Activated CD4-positive, CD25-positive, alpha-beta regulatory T cell treated with anti-CD3 and anti-CD28 coated beads, Interleukin-2, amount 50 U/mL, for 72 hours (primary cell): ENCODE data around the gene SLC38A10.
A peak's percentile ranks its signal among the peaks of the same experiment; 100 is the strongest.

ENCODE experiments used
- DNase-seq: peaks from one replicate; pipeline ENCODE4 v3.0.0; 2021

Gene SLC38A10

DNA sequence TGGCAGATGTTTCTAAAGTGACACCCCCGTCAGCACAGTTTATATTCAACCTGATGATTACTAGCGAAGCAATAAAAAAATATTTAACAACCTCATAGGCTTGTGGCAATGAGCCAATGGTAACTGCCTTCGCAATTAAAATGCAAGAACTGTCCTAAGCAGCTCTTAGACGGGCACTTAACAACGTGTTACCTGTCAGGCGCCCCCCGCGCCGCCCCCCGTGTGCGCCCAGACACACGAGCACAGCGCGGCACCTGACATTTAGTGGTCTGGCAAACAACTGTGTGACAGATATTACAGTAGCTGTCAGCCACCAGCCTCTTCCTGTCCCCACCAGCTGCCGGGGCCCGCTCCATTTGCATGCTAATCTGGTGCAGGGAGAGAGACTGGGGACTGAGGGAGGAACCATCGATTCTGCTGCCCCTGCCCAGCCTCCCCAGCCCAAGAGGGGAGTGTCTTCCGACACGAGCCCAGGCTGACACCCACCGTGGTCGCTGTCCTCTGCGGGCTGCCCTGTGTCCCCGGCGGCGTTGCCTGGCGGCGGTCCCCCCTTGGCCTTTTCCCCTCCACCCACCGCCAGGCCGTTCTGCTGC, 43.3 kb downstream of the SLC38A10 start:
- no peak for DNase-seq

DNA sequence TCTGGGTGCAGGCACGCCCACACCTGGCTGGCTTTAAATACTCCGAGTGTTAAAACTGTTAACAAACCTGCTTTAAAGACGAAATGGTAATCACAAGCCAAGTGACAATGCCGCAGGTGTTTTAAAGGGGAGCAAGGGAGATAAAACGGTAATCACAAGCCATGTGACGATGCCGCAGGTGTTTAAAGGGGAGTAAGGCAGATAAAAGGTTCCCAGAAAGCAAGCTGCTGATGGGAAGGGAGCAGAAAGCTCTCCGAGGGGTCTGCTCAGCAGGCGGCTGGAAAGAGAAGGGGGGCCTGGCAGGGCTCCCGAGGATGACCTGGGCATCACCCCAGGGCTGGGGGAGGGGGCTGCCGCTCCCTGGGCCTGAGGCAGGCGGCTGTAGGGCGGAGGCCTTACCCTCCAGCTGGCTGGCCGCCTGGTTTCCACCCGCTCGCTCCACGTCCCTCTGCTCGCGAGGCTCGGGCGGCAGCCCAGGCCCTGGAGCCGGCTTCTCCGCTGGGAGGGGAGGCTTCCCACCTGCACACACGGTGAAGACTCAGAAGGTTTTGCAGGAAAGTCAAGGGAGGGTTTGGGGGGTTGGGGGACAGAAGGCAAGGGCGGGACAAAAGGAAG, 43.9 kb downstream of the SLC38A10 start:
- DNase-seq = no peak

DNA sequence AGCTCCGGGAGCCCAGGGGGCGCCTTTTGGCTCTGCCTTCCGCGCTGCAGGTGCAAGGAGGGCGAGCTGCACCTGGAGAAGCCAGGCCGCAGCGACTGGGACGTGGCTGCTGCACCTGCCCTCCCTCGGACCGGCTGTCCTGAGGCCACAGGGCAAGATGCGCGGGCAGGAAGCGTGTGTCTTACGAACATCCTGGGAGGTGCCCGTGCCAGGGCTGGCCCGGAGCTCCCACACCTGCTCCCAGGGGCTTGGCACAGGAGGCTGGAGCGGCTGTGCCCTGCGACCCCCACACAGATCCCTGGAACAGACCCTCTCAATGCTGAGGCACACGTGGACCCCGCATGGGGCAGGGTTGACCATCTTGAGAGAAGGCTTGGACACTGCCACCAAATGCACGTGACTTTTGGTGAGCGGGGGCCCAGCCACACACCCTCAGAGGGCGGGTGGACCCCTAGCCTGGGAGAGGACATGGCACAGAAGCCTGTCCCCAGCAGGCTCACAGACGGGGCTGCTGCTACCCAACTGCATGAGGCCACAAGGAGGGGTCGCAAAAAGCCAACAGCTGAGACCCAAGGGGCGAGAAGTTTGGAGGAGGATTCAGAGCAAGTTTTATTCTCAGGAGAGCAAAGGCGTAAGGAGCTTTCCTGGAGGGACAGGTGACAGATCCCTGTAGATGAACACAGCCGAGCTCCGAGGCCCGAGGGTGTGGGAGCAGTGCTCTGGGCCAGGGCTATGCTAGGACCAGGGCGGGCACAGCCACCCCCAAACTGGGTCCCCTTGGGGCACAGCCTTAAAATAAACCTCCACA, 44.6 kb downstream of the SLC38A10 start:
- no peak for DNase-seq

DNA sequence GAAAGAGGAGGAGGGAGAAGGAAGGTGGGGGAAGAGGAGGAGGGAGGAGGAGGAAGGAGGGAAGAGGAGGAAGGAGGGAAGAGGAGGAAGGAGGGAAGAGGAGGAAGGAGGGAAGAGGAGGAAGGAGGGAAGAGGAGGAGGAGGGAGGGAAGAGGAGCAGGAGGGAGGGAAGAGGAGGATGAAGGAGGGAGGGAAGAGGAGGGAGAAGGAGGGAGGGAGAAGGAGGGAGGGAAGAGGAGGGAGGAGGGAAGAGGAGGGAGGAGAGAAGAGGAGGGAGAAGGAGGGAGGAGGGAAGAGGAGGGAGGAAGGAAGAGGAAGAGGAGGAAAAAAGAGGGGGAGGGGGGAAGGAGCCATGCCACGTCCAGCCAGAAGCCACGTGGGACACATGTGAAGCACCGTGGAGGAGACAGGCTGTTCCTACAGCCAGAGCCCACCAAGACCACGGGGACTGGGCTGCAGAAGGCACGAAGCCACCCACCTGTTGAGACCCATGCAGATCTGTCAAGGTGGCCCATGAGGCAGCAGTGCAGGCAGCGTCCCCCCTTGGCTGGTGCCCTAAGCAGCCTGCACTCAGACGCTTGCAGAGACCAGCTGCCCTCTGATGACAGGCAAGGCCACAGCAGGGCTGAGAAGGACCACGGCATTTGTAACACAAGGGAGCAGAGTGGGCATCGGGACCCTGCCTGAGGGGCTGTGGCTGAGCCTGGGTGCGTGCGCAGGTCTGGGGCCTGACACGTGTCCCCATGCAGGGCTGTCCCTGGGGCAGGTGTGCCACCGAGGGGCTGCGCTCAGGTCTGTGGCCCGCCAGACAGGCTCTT, 45.7 kb downstream of the SLC38A10 start:
- no peak for DNase-seq

DNA sequence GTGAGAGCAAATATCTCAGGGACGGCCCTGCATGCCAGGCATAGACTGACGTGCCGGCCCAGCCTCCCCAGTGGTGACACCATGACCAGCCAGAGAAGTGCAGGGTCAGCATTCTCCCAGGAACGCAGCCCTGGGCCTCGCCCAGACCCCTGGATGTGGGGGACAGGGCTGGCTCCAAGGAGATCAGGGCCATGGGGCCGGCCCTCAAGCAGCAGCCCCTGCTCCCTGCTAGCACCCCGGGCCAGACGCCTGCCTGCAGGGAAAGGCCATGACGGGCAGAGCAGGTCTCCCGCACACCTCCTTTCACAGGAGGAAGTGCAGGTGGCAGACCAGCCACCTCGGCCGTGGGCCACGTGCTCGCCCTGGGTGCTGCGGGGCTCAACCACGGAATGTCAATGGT, 46.5 kb downstream of the SLC38A10 start:
- no peak for DNase-seq

DNA sequence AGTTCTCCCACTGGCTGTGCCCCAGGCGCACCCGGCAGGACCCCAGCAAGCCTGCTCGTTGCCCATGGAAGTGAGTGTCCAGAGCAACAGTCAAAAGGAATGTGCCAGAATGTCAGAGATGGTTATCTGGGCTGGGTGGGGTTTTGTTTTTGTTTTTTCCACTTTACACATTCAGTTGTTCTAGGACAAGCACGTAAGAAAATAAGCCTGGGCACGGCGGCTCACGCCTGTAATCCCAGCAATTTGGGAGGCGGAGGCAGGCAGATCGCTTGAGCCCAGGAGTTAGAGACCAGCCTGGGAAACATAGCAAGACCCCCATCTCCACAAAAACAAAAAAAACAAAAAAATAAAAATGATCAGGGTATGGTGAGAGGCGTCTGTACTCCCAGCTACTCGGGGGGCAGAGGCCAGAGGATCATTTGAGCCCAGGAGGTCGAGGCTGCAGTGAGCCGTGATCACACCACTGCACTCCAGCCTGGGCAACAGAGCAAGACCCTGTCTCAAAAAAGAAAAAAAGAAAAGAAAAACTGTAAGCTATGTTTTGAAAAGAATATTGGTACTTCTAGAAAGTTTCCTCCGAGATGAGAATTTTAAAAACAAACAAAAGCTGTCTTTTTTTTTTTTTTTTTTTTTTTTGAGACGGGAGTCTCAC, 47.6 kb downstream of the SLC38A10 start:
- DNase-seq = no peak

DNA sequence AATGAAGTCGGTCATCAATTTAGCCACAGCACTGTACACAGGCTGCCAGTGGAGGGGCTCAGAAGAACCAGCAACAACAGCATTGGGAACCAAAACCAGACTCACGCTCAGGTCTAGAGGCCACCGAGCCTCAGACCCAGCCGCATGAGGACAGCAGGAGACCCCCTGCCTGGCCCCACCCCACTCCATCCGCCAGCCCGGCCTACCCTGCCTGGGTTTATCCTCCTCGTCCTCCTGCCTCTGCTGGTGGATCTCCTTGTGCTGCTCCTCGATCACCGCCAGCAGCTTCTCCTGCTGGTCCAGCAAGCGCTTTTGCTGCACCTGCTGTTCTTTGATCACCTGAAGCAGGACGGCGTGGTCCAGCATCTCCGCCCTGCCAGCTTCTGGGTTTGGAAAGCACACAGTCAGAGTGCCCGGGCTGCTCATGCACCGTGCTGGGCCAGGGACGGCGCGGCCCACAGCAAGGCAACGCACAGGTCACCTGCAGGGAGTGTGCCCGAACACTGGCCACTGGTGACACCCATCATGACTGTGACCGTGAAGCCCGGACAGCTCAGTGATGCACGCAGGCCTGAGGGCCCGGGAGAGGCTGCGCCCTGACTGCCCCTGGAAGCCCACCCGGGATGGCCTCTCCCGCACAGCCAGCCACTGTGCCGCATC, 48.3 kb downstream of the SLC38A10 start:
- no peak for DNase-seq

DNA sequence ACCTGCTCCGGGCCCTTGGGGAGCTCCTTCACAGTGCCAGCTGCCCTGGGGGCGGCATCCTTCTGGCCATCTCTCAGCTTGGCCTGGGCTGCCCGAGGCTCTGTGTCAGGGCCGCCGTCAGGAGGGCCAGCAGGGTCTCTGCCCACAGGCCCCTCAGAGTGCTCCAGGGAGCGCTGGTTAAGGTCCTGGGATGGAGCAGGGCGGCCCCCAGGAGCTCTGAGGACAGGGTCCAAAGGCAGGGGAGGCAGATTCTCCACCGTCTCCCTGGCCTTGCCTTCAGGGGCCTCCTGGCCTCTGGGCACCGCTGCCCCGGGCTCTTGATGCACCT, 48.8 kb downstream of the SLC38A10 start:
- no peak for DNase-seq

DNA sequence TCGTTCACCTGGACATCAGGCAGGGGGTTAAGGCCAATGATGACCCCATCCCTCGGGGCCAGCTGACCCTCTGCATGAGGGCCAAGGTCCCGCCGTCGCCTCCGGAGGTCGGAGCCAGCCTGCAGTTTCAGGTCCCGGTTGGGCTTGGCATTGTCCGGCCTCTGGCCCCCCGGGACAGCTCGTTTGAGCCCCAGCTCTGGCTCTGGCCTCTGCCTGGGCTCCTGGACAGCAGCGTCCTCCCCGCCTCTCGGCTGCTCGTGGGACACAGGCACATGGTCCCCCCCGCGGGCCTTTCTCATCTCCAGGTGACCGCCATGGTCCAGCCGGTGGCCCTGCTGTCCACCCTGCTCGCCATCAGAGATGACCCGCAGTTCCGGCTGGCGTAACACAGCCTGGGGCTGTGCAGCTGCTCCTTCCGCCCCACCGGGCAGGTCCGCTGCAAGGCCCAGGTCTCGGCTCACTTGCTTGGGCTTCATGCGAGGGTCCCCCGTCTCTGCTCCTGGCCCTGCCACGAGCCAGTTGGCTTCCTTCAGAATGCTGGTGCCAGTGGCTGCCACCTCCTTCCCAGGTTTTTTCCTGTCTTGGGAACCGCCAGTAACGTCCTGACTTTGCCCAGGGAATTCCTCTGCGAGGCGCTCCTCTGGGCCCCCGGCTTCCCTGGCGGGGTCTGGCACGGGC, 49.3 kb downstream of the SLC38A10 start:
- DNase-seq = no peak

DNA sequence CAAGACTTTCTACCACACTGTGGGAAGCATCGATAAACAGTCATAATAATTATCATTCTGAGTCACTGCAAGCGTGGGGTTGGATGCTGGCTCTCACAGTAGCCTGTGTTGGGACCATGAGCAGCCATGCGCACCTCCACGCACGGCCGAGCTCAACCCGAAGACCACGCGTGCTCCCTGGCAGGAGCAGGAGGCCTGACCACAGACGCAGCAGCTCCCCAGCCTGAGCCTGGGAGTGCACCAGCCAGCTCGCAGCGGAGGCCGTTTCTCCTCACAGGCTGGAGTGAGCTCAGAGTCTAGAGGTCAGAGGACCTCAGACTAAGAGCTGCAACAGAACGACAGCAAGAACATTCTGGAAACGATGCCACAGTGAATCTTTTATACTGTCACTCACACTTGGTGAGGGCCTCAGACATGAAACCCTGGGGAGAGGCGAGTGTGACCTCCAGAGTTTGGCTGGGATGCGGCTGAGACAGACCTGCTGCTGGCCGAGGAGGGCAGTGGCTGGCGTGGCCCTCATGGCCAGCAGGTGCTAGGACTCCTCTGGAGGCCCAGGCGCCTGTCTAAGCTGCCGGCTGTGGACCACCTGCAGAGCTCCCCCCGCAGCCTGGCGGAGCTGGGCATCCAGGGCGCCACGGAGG, 50.0 kb downstream of the SLC38A10 start:
- DNase-seq = no peak

DNA sequence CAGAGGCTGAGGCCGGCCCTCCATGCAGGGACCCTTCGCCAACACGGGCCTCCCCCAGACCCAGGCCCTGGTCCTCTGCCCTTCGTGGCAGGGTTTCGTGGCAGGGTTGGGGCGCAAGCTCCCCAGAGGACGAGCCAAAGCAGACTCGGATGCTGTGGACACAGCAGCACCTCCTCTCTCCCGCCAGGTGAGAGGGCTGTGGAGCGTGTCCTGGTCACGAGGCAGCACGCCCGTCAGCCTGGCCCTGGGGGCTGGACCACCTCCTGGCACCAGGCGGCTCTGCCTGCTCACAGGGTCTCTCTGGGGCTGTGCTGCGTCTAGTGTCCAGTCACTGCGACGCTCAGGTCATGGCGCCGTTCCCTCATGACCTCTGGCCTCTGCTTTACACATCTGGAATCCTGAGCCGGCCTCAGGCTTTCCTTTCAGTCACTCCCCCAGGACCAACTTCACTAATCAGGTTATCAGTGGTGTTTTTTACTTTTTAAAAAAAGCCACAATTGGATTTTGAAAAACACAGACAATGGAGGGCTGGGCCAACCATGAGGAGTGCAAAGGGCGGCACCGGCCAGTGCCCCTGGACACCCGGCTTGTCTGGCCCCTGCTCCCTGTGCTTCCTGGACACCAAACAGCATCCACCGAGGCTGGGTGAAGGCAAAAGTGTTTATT, 50.6 kb downstream of the SLC38A10 start:
- DNase-seq = no peak

DNA sequence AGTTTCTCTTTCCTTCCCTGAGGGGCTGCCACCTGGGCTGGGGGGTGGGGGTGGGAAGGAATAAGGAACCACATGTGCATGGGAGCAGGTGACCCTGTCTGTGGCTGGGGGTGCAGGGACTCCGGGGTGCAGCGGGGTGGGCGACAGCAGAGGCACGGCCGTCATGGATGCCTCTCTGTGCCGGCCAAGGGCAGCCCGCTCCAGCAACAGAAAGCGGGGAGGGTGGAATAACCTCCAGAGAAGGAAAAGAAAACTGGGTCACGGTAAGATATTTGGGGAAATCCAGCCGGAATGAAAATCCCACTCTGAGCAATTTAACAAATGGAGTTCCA, 51.8 kb downstream of the SLC38A10 start:
- no peak for DNase-seq

DNA sequence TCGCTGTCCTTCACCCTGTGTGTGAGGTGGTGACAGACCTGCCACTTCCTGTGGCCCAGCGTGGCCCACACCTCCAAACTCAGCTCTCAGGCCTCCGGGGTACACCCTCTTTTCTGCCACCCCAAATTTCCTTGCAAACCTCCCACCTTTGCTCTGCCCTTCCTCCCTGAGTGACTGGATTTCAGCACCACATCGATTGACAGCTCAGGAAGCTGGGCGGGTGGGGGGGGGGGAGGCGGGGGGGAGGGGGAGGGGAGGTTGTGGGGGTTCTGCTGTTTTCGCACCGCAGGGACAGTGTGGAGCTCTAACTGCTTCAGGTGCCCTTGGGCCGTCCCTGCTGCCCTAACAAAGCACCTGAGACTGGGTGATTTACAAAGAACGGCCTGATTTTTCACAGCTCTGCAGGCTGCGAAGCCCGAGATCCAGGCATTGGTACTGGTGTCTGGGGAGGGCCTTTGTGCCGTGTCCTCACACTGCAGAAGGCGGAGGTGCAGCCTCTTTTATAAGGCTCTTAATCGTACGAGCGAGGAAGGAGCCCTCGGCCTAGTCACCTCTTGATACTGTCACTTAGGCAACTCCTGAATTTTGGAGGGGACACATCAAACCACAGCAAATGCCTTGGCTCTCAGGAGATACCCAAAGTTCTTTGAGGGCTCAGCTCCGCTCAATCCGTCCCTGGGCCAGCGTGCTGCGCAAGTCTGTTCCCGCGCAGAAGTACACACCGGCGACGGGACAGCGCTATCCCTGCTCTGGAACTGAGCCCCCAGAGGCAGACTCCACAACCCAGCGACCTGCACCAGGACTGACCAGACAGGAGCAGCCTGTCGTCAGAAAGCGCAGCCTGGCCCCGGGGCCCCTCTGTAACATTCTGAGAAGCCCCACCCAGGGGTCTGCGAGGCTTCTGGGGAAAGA, 52.4 kb downstream of the SLC38A10 start:
- DNase-seq = no peak

DNA sequence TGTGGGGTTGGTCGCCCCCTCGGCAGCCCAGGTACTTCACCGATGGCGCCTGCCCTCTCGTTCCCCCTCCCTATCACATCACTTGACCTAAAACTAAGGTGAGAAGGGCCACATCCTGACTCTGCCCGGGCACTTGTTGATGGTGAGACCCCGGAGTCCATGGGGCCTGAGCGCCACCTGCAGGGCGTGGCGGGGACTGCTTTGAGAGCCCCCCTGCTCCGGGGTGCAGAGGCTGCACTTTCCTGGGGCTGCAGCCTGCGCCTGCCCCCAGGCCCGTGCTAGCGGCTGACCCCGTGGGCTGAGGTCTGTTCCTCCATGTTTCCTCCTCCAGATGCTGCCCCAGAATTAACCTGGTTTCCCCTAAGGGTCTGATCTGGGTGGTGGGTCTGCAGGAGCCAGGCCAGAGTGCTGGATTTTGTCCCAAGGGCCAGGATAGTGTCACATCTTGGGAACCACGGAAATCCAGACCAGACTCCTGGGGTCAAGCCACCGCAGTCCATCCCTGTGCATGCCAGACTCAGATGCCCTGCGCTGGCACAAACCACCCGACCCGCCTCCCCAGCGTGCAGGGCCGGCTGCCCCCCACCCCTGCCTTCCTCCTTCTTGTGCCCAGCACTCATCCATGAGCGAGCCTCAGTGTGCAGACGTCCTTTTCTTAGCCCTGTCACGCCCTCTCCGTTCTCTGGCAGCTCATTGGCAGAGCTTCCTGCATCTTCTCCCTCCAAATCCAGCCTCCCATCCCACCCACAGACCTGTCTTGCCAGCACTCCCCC, 53.3 kb downstream of the SLC38A10 start:
- DNase-seq = peak; percentile 63

DNA sequence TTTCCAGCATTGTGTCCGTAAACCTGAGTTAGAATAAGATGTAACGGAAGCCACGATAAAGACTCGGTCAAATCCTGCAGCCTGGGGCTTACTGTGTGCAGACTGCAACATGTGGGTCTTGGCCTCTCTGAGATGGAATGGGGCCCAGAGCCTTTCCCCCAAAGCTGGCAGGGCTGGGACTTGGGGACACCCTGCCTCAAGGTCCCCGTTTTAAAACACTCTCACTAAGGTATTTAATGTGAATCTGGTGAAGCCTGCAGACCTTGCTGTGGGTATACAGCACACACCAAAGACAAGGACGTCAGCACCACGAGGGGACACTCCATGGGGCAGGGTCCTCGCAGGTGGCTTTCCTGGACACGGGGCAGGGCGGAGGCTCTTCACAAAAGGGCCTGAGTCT, 53.9 kb downstream of the SLC38A10 start:
- DNase-seq = no peak

DNA sequence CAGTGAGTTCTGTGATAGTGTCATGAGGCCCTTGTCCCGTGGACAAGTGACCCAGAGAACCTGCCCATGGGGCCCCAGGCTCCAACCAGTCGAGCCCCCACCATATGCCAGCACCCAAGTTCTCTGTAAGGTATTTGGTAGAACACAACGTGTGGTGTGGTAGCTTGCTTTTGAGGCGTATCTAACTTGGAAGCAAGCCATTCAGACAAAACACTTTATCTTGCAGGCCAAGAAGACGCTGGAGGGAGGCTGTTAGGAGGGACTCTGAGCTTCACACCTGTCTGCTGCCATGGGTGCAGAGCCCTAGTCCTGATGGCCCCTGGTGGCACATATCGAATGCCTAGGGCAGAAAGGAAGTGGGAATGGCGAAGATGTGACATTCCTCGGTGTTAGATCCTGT, 54.3 kb downstream of the SLC38A10 start:
- DNase-seq = no peak

DNA sequence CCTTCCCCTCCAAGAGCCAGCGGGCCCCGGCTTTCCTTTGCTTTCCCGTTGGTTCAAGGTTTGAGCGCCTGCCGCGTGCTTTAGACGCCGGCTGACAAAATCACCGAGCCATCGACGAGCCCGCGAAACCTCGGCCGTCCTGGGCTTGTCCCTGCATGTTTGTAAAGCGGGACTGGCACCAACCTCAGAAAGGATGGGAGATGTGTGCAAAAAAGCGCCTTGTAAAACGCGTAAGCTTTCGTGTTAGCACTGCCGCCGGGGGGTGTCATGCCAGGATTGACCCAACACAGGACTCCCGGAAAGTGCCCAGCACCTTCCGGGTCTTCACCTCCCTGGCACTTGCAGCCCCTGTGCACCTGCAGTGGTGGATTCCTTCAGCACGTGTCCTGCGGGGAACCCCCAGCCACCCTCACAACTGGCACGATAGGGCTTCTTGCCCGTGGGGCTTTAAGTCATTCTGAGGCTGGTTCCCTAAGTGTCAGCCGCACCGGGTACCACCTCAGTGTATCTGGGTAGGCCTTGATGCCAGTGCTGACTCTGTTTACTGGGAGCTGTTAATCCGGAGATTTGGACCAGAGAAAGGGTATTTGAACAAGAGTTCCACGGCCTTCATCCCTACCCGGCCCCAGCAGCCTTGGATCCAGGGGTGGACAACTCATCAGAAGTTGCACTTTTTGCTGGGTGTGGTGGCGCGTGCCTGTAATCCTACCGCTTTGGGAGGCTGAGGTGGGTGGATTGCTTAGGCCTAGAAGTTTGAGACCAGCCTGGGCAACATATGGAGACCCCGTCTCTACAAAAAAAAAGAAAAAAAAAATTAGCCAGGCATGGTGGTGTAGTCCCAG, 55.2 kb downstream of the SLC38A10 start:
- peak; percentile 50 for DNase-seq
